ENCODE measurements around the gene ACP7.

- TF ChIP-seq, protein P1, sequence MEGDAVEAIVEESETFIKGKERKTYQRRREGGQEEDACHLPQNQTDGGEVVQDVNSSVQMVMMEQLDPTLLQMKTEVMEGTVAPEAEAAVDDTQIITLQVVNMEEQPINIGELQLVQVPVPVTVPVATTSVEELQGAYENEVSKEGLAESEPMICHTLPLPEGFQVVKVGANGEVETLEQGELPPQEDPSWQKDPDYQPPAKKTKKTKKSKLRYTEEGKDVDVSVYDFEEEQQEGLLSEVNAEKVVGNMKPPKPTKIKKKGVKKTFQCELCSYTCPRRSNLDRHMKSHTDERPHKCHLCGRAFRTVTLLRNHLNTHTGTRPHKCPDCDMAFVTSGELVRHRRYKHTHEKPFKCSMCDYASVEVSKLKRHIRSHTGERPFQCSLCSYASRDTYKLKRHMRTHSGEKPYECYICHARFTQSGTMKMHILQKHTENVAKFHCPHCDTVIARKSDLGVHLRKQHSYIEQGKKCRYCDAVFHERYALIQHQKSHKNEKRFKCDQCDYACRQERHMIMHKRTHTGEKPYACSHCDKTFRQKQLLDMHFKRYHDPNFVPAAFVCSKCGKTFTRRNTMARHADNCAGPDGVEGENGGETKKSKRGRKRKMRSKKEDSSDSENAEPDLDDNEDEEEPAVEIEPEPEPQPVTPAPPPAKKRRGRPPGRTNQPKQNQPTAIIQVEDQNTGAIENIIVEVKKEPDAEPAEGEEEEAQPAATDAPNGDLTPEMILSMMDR (IDR thresholded peaks at IDR 0.05; ENCODE audit: borderline replicate concordance, extremely low read depth, low read length, poor library complexity, severe bottlenecking), result no peak
- no peak for TF ChIP-seq EZH2 (IDR thresholded peaks at IDR 0.05; ENCODE audit: borderline replicate concordance, low read depth, low read length, severe bottlenecking)
These were observed 37.1 kb upstream of the ACP7 start for GRCh38 chr19:39047073-39047472.
